Lower leg skin (tissue), 4 donors: ENCODE measurements around the gene POLE2. TPM values are rescaled to one million over a fixed set of nuclear protein-coding genes. Genes with fewer than 3 reads are reported as not detected.
"Not testable (repeated sequence)": the region's sequence is repeated elsewhere in the genome, so short reads cannot be mapped to it uniquely, and the experiment has no call there.

Source experiments
- DNase-seq, 2 donors: peaks; one replicate each; pipeline ENCODE4 v3.0.0-alpha.2; 2019; ENCODE audit warnings: low spot score in 2 of 2
- H3K4me3 ChIP-seq: fragments of 200-600 bp; sonication (generic); 2 replicates; pipeline ENCODE4 v1.5.1; 2017; ENCODE audit warnings: mild to moderate bottlenecking, low read depth; ENCODE audit not compliant: poor library complexity, severe bottlenecking
- POLR2A ChIP-seq, 2 donors: fragments of 450-650 bp; IDR thresholded peaks; one replicate each; pipeline ENCODE4 v1.6.1; 2016 to 2017; ENCODE audit warnings: antibody characterized with exemption in 2 of 2, mild to moderate bottlenecking in 1 of 2, moderate library complexity in 1 of 2
- WGBS, 2 donors: methylation state at CpG; one replicate each; pipeline ENCODE4 v1.1.5; 2018; 5-methylcytosine and 5-hydroxymethylcytosine counted together
- intact Hi-C: fragments of 100-400 bp; cut with DNase I; formaldehyde crosslinking; loops from one replicate; pipeline ENCODE4 v1.15.0; 2023; ENCODE audit warnings: low total_unique reads
- total RNA-seq, 4 donors: library from RNA; depleted of rRNA; stranded (reverse); fragments of >200 nt; gene quantifications; one replicate each; pipeline ENCODE4 v1.1.0, GENCODE V29; 2016
- TF ChIP-seq, protein P1 (sequence below), 3 donors: fragments of 450-650 bp; IDR thresholded peaks; one replicate each; pipeline ENCODE4 v1.5.1; 2016; ENCODE audit warnings: antibody characterized with exemption in 3 of 3, mild to moderate bottlenecking in 3 of 3, moderate library complexity in 2 of 3

Gene POLE2, protein sequence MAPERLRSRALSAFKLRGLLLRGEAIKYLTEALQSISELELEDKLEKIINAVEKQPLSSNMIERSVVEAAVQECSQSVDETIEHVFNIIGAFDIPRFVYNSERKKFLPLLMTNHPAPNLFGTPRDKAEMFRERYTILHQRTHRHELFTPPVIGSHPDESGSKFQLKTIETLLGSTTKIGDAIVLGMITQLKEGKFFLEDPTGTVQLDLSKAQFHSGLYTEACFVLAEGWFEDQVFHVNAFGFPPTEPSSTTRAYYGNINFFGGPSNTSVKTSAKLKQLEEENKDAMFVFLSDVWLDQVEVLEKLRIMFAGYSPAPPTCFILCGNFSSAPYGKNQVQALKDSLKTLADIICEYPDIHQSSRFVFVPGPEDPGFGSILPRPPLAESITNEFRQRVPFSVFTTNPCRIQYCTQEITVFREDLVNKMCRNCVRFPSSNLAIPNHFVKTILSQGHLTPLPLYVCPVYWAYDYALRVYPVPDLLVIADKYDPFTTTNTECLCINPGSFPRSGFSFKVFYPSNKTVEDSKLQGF
- 1 to 10 TPM in 3 of 4 donors, under 1 TPM in 1; 0.49 to 4.1 (median 1.3) TPM for total RNA-seq

DNA sequence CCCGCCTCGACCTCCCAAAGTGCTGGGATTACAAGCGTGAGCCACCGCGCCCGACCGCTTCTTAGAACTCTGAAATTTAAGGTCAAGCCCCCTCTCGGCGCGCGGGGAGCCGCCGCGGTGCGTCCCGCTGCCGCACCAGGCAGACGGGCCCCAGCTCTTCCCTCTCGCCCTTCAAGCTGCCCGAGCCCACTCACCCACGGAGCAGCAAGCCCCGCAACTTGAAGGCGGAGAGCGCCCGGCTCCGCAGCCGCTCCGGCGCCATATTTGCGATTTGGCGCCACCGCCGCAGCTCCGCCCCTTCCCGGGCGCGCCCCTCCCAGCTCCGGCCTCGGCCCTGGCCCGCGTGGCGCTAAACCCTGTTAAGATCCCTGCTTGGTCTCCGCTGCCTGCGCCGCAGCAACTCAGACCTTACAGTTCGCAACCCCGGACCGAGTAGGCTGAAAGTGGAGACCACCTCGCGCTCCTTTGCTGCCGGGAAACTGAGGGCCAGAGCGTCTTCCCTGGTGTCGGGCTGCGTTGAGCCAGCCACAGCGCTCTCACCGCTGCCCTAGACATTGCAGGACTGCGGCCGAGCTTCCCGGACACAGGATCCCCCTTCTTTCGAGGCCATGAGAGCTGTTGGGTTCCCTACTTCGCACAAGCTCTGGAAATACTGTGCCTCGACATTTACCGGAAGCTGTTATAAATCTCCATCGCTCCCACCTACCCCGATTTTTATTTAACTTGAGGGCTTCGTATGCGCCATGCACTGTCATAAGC, at the start of gene POLE2:
TSS of gene POLE2 (minus strand) at position 273 of the 759 bp plus-strand sequence. CDS start at position 262, 11 bp downstream.
- intact Hi-C loops = no loop called here
- H3K4me3 ChIP-seq = peak within 1 kb of the TSS; percentile 65
- WGBS, 2 donors = 8 to 12% methylated on average over 37 to 62 of the region's 67 CpGs
- peak; percentile 28 to 93 for DNase-seq
- TF ChIP-seq POLR2A (IDR thresholded peaks at IDR 0.05) = no peak
- TF ChIP-seq, protein P1, sequence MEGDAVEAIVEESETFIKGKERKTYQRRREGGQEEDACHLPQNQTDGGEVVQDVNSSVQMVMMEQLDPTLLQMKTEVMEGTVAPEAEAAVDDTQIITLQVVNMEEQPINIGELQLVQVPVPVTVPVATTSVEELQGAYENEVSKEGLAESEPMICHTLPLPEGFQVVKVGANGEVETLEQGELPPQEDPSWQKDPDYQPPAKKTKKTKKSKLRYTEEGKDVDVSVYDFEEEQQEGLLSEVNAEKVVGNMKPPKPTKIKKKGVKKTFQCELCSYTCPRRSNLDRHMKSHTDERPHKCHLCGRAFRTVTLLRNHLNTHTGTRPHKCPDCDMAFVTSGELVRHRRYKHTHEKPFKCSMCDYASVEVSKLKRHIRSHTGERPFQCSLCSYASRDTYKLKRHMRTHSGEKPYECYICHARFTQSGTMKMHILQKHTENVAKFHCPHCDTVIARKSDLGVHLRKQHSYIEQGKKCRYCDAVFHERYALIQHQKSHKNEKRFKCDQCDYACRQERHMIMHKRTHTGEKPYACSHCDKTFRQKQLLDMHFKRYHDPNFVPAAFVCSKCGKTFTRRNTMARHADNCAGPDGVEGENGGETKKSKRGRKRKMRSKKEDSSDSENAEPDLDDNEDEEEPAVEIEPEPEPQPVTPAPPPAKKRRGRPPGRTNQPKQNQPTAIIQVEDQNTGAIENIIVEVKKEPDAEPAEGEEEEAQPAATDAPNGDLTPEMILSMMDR (IDR thresholded peaks at IDR 0.05) = no peak

DNA sequence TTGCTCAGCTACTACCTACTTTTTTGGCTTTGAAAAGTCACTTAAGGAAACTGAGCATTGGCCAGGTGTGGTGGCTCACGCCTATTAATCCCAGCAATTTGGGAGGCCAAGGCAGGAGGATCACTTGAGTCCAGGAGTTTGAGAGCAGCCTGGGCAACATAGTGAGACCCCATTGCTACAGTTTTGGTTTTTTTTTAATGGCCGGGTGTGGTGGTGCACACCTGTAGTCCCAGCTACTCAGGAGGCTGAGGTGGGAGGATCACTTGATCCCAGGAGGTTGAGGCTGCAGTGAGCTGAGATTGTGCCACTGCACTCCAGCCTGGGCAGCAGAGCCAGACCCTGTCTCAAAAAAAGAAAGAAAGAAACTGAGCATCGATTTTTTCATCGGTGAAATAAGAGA, 47.7 kb upstream of the POLE2 start:
- intact Hi-C loops, DNase-seq, H3K4me3 ChIP-seq: not testable (repeated sequence)
- 97 to 99% methylated on average over 4 of the region's 4 CpGs for WGBS, 2 donors

DNA sequence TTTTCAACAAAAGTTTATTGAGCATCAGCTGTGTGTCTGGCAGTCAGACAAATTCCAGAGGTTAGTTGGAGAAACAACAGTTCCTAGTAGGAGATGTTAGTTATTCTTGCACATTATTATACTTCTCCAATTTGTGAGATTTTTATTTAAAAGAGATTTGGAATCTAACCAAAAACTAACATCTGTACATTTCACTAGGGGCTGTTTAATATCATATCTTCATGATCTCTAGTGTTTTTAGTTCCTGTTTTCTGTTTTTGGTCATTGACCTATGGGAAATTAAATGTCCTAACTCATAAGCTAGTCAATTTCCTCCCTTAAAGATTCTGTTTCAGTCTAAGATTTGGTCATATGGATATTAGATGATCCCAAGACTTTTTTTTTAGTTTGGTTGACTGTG, 45.8 kb upstream of the POLE2 start:
- intact Hi-C loops = no loop called here
- H3K4me3 ChIP-seq = no peak overlapping the region
- no peak for DNase-seq
- TF ChIP-seq POLR2A (IDR thresholded peaks at IDR 0.05) = no peak
- TF ChIP-seq, protein P1 (IDR thresholded peaks at IDR 0.05) = no peak

DNA sequence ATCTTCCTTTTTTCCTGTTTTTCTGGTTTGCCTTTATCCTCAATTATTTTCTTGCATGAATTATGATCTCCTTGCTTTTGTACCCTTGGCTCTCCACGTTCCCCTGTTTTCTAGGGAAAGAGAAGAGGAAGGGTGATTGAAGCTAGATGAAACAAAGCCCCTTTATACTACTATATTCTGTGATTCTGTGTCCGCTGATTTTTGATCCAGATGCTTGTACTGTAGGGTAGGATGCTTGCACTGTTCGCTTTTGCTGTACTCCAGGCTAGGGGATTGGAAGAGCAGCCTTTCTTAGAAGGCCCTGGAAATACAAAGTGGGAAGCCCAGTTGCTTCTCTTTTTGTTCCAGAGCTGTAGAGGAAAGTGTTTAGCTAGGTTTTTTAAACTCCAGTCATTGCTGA, 44.9 kb upstream of the POLE2 start:
- intact Hi-C loops = no loop called here
- WGBS, 2 donors = 88 to 91% methylated on average over 3 of the region's 3 CpGs
- H3K4me3 ChIP-seq = no peak overlapping the region
- no peak for TF ChIP-seq POLR2A (IDR thresholded peaks at IDR 0.05)
- TF ChIP-seq, protein P1 (IDR thresholded peaks at IDR 0.05) = no peak
- DNase-seq = no peak

DNA sequence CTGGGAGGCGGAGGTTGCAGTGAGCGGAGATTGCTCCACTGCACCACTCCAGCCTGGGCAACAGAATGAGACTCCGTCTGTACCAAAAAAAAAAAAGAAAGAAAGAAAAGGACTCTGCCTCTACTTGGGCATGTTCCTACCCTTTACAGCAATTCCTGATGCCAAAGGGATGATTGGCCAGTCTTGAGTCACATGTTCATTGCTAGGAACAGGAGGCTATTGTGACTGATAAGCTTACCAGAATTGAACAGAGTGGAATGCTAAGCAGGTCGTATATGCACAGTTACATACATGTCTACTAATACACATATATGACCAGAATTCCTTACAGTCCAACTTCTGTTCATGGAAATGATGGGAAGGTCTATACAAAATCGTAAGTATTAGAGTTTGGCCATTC, 39.2 kb upstream of the POLE2 start:
- intact Hi-C loops = no loop called here
- 92 to 93% methylated on average over 5 of the region's 5 CpGs for WGBS, 2 donors
- TF ChIP-seq, protein P1 (IDR thresholded peaks at IDR 0.05) = no peak
- no peak for TF ChIP-seq POLR2A (IDR thresholded peaks at IDR 0.05)

DNA sequence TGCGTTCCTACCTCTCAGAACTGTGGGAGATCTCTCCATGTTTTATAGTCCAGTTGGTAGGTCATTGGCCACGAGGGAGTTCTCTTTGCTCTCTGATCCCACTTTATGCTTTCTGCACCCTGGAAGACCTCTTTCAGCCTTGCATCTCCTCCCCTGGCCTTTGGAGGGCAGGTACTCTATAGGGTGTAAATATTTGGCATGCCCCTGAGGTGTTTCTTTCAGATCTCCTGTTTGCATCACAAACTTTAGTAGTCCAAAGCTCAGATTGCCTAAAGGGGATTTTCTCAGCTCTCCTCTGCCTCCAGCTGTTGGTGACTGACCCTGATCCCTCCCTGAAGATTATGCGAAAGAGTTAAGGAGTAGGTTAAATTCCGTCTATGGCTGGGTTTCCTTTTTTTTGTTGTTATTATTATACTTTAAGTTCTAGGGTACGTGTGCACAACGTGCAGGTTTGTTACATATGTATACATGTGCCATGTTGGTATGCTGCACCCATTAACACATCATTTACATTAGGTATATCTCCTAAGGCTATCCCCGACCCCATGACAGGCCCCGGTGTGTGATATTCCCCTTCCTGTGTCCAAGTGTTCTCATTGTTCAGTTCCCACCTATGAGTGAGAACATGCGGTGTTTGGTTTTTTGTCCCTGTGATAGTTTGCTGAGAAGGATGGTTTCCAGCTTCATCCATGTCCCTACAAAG, 33.9 kb upstream of the POLE2 start:
- 89 to 90% methylated on average over 9 of the region's 9 CpGs for WGBS, 2 donors
- DNase-seq, intact Hi-C loops: not testable (repeated sequence)

More for the DNA sequence above, 39.2 kb upstream of the POLE2 start:
- no peak for DNase-seq
- no peak overlapping the region for H3K4me3 ChIP-seq

More for the DNA sequence above, 33.9 kb upstream of the POLE2 start:
- H3K4me3 ChIP-seq = not testable (repeated sequence)
